Umbilical cord (tissue), 2 donors: ENCODE measurements around the gene TMEM30A. TPM values are rescaled to one million over a fixed set of nuclear protein-coding genes. Genes with fewer than 3 reads are reported as not detected.

Experiments
- DNase-seq: peaks from one replicate; pipeline ENCODE4 v3.0.0-alpha.2; 2015; ENCODE audit warnings: low spot score
- total RNA-seq: library from RNA; depleted of rRNA; stranded (reverse); fragments of >200 nt; gene quantifications from one replicate; pipeline ENCODE4 v1.2.3, GENCODE V29; 2014; ENCODE audit warnings: low replicate concordance; ENCODE audit not compliant: insufficient read depth

TMEM30A gene
- total RNA-seq, 1 donor from 2014 or later, result 138 TPM

GRCh38 chr6:75263401-75263750, 21.2 kb downstream of the TMEM30A start:
- DNase-seq, result no peak

GRCh38 chr6:75262716-75263400, 21.7 kb downstream of the TMEM30A start:
- peak; percentile 17 for DNase-seq

- no peak for DNase-seq
These were observed 23.3 kb downstream of the TMEM30A start for GRCh38 chr6:75261299-75261698.

DNA sequence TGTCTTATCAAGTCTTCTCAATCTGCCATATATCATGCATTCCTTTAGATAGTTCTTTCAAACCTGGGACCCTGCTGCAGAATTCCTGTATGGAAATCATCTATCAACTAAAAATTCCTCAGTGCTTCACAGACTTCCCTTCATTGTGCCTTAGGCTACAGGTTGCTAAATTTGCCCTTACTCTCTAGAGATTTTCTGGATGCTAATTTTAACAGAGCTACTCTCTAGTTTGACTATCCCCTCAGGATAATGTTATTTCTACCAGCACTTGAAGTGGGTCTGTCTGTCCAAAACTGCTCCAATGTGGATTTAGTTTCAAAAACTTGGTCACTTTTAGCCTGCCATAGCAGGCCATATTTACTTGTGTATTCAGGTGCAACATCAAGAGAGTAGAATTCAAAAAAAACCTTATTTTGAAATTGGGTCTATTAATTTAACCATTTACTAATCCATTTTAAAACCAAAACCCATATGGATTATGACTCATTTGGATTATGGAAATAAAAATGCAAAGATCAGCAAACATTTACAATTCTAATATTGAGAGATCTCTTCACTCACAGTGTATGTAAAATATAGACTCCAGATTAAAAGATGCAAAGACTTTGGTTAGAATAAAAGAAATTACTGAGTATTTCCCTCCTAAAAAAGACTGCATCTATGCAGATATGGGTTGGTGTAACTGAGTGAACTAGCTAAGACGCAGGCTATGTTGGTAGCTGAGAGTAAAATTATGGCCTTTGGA, 27.1 kb downstream of the TMEM30A start:
- no peak for DNase-seq

- no peak for DNase-seq
These were observed 34.0 kb downstream of the TMEM30A start for GRCh38 chr6:75250552-75250951.

- DNase-seq, result no peak
These were observed 34.8 kb downstream of the TMEM30A start for GRCh38 chr6:75249837-75250236.

DNA sequence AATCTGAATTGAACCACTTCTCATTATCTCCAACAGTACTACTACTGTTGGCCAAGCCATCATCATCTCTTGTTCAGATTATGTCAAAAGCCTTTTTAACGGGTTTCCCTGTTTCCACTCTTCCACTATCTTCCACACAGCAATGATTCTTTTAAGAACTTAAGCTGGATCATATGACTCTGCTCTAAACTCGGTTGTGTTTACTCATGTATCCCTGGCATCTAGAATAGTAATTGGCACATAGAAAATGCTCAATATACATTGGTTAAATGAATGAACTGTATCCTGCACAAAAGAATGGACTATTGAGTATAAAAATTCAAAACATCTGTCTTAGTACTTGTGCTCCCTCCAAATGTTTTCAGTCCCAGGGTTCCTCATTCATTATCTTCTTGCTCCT, 38.2 kb downstream of the TMEM30A start:
- DNase-seq, result no peak

DNA sequence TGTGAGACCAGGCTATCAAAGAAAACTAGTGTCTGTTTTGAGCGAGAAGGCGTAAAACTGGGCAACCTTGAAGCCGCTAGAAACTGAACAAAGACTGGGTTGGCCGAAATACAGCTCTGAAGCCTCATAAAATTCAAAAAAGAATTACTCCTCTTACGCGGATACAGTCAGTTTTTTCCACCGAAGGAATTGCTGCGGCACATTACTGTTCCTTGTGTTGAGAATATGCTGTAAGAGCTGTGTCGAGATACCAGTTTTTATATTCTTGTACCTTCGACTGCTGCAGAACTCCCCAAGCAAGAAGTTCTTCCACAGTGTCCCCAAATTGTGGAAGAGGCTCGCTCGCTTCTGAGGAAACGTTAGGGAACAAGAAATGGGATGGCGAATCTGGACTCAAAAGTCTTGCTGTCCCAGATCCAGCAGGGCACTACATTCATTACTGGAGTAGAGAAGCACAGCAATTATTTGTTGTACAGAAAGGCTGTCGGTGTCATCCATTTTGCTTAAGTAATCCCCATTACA, 40.5 kb downstream of the TMEM30A start:
- no peak for DNase-seq

GRCh38 chr6:75243333-75244062, 41.1 kb downstream of the TMEM30A start, which contains the start of gene COX7A2:
TSS of gene COX7A2 (minus strand) at chr6:75243801. CDS start at chr6:75243734, 67 bp downstream.
- DNase-seq, result peak; percentile 99

- DNase-seq, result no peak
These were observed 48.0 kb downstream of the TMEM30A start for GRCh38 chr6:75236630-75237029.

DNA sequence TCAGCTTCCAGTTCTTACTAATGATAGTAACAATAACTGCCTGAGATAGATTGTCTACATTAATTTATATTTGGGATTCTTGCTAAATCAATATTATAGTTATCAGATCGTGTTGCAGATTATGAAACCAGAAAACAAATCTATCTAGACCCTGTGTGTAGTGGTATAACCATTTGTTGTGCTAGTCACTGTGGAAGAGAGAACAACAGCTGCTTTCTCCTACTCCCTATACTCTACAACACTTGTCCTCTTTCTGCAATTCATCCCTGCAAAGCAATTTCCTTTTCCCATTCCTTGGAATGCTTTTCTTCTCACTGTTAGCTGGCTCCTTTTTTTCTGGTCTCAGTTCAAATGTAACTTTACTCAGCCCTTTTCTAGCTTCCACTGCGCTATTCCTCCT, 49.3 kb downstream of the TMEM30A start:
- no peak for DNase-seq

DNA sequence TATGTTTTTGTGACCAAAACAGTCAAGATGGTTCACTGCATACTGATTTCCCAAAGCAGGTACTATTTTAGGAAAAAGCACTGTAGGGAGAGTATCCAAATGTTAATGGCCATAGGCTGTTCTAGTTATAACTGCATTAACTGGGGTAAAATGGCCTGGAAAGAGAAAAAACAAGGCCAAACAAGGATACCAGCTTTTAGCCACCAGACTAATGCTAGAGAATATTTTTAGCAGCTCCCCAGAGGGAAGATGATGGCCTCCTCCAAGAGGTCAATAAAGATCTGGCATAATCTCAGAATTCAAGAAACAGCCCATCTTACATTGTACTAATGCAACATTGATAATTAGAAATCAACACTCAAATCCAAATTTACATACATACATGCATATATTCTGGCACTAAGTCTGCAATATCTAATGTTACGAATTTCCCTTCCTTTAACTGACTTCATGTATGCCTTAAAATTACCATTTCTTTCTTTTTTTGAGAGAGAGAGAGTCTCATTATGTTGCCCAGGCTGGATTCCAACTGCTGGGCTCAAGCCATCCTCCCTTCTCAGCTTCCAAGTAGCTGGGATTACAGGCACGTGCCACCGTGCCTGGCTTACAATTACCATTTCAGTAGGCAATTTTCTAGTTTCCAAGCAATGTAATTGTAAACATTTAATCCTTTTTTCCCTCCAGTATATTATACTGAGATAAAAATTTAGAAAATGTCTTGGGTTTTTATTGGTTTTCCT, 50.3 kb downstream of the TMEM30A start:
- DNase-seq, result no peak

- no peak for DNase-seq
These were observed 51.4 kb downstream of the TMEM30A start for GRCh38 chr6:75233092-75233615.

DNA sequence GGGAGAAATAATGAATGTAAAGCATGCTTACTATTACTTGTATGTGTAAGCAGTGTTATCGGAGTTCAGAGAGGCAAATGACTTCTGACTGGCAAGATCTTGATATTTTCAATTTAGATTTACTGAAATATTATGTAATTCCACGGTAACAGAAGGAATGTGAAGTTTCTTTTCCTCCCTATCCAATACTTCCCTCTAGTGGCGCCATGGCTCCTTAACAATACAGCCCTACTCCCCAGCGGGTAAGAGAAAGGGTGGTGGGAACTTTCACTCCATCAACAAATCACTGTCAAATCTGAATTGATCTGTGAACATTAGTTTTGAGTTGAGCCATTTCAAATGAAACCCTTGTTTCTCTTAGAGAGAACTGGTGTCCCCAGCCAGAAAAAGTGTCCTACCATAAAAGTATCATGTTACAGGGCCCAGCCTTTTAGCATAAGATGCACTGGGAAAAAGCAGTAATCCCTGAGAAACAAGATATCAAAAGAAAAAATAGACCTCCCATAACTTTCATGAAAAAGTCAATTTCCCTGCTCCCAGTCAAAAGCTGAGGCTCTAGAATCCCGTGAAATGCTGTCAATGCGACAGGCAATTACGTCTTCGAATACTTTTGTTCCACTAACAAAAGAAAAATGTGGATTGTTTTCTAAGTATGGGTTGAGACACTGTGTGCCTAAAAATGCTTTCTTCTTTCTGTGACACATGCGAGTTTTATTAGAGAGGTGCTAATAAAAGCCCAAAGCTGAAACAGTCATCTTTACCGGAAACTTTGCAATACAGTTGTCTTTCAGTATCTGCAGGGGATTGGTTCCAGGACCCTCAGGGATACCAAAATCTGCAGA, 53.9 kb downstream of the TMEM30A start:
- DNase-seq, result peak; percentile 69

- DNase-seq, result no peak
These were observed 60.2 kb downstream of the TMEM30A start for GRCh38 chr6:75224303-75224926.

DNA sequence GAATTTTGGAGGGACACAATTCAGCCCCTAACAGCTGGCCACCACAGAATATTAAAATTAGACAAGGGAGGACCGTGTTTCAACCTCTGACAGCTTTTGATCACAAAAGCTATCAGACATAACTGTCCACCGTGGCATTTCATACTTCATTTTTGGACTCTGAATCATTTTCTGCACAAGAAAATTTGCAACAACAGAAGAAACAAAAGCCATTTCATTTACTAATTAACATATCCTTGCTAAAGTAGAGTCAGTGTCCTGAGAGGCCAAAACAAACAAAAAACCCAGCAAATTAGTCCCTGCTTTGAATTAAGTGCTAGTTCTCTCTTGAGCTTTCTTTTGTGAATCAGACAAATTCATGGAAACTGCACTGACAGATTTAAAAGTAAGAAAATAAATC, 61.2 kb downstream of the TMEM30A start:
- DNase-seq, result no peak

GRCh38 chr6:75222261-75222660, 62.3 kb downstream of the TMEM30A start:
- DNase-seq, result no peak

- DNase-seq, result no peak
These were observed 63.5 kb downstream of the TMEM30A start for GRCh38 chr6:75221116-75221515.

GRCh38 chr6:75220357-75220756, 64.2 kb downstream of the TMEM30A start:
- no peak for DNase-seq

DNA sequence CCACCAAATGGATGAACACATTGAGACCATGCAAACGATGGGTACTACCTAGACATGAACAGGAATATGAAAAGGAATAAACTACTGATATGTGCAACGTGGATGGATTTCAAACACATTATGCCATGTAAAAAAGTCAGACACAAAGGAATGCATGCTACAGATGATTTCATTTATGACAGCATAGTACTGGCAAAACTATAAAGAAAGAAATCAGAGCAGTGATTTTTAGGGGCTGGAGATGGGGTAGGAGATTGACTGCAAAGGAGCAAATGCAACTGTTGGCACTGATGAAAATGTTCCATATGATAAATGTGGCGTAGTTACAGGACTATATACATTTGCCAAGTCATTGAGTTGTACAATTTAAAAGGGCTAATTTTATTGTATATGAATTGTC, 65.3 kb downstream of the TMEM30A start:
- DNase-seq, result peak; percentile 69
